Mesenchymal stem cell (in vitro differentiated cells and primary cell): ENCODE results near the gene MORN4.

ENCODE experiments used
- DNase-seq: peaks from one replicate; pipeline ENCODE4 v3.0.0-alpha.2; 2013
- H2AFZ ChIP-seq: one replicate; pipeline ENCODE4 v1.6.1; 2013; ENCODE audit warnings: low read depth, mild to moderate bottlenecking, control low read depth, inconsistent platforms, low read length, moderate library complexity
- H2AK5ac ChIP-seq: 2 replicates; pipeline ENCODE4 v1.6.1; 2013; ENCODE audit warnings: low read length, moderate library complexity, mild to moderate bottlenecking, inconsistent platforms; ENCODE audit not compliant: severe bottlenecking
- H2BK120ac ChIP-seq: one replicate; pipeline ENCODE4 v1.6.1; 2013; ENCODE audit warnings: low read depth, mild to moderate bottlenecking, inconsistent platforms, low read length, moderate library complexity
- H2BK12ac ChIP-seq, 2 experiments: one replicate each; pipeline ENCODE4 v1.6.1; 2013; ENCODE audit warnings: inconsistent platforms in 2 of 2, low read length in 2 of 2, mild to moderate bottlenecking in 2 of 2, moderate library complexity in 2 of 2, control low read depth in 1 of 2
- H2BK15ac ChIP-seq: one replicate; pipeline ENCODE4 v1.6.1; 2013; ENCODE audit warnings: mild to moderate bottlenecking, low read depth, inconsistent platforms; ENCODE audit not compliant: poor library complexity, severe bottlenecking
- H2BK5ac ChIP-seq: 2 replicates; pipeline ENCODE4 v1.6.1; 2013; ENCODE audit warnings: low read depth, mild to moderate bottlenecking, low read length, control low read depth, inconsistent platforms; ENCODE audit not compliant: poor library complexity, severe bottlenecking
- H3K14ac ChIP-seq, 2 experiments: one replicate each; pipeline ENCODE4 v1.6.1; 2013; ENCODE audit warnings: inconsistent platforms in 2 of 2, low read length in 2 of 2, control low read depth in 1 of 2, mild to moderate bottlenecking in 1 of 2, moderate library complexity in 1 of 2
- H3K18ac ChIP-seq, 2 experiments: one replicate each; pipeline ENCODE4 v1.6.1; 2013; ENCODE audit warnings: inconsistent platforms in 2 of 2, low read length in 2 of 2, control low read depth in 1 of 2, low read depth in 1 of 2, mild to moderate bottlenecking in 1 of 2
- H3K23ac ChIP-seq, 2 experiments: one replicate each; pipeline ENCODE4 v1.6.1; 2013; ENCODE audit warnings: inconsistent platforms in 2 of 2, low read length in 2 of 2, mild to moderate bottlenecking in 2 of 2, moderate library complexity in 2 of 2, control low read depth in 1 of 2
- H3K27ac ChIP-seq: 2 replicates; pipeline ENCODE4 v1.5.1; 2013; ENCODE audit warnings: mild to moderate bottlenecking, moderate library complexity, low read length, control low read depth, inconsistent platforms; ENCODE audit not compliant: poor library complexity, severe bottlenecking
- H3K27me3 ChIP-seq, 2 experiments: 2 replicates each; pipeline versions ENCODE4 v1.6.1 to v1.7.0; 2013; ENCODE audit warnings: low read length in 2 of 2, mild to moderate bottlenecking in 2 of 2, moderate library complexity in 2 of 2, control low read depth in 1 of 2, inconsistent platforms in 1 of 2; ENCODE audit not compliant: control insufficient read depth in 1 of 2, insufficient read depth in 1 of 2
- H3K36me3 ChIP-seq, 2 experiments: 2 replicates each; pipeline versions ENCODE4 v1.6.1 to v1.7.0; 2013; ENCODE audit warnings: low read length in 2 of 2, control low read depth in 1 of 2, inconsistent platforms in 1 of 2, low read depth in 1 of 2, mild to moderate bottlenecking in 1 of 2; ENCODE audit not compliant: insufficient read depth in 2 of 2, control insufficient read depth in 1 of 2
- H3K4ac ChIP-seq, 2 experiments: one replicate each; pipeline ENCODE4 v1.6.1; 2013; ENCODE audit warnings: inconsistent platforms in 2 of 2, low read length in 2 of 2, mild to moderate bottlenecking in 2 of 2, moderate library complexity in 2 of 2, control low read depth in 1 of 2, low read depth in 1 of 2
- H3K4me1 ChIP-seq: 2 replicates; pipeline ENCODE4 v1.6.1; 2013; ENCODE audit warnings: low read depth, low read length, control low read depth; ENCODE audit not compliant: control insufficient read depth, insufficient read depth
- H3K4me2 ChIP-seq: 2 replicates; pipeline ENCODE4 v1.6.1; 2013; ENCODE audit warnings: low read length, mild to moderate bottlenecking, inconsistent platforms; ENCODE audit not compliant: poor library complexity, severe bottlenecking
- H3K4me3 ChIP-seq, 2 experiments: 2 replicates each; pipeline versions ENCODE4 v1.5.1 to v1.7.0; 2013; ENCODE audit warnings: low read length in 2 of 2, mild to moderate bottlenecking in 2 of 2, control low read depth in 1 of 2, low read depth in 1 of 2; ENCODE audit not compliant: insufficient read depth in 1 of 2
- H3K79me1 ChIP-seq: replicated peaks from 2 replicates; pipeline ENCODE4 v1.6.1; 2013; ENCODE audit warnings: mild to moderate bottlenecking, control low read depth, low read length, inconsistent platforms; ENCODE audit not compliant: poor library complexity, severe bottlenecking
- H3K9ac ChIP-seq: 2 replicates; pipeline ENCODE4 v1.7.0; 2013; ENCODE audit warnings: mild to moderate bottlenecking, low read length, moderate library complexity
- H3K9me3 ChIP-seq: 2 replicates; pipeline ENCODE4 v1.7.0; 2013; ENCODE audit warnings: mild to moderate bottlenecking, low read length; ENCODE audit not compliant: control insufficient read depth
- H4K8ac ChIP-seq: one replicate; pipeline ENCODE4 v1.6.1; 2013; ENCODE audit warnings: inconsistent platforms, mild to moderate bottlenecking, low read length, moderate library complexity
- H4K91ac ChIP-seq: one replicate; pipeline ENCODE4 v1.6.1; 2013; ENCODE audit warnings: mild to moderate bottlenecking, low read length, inconsistent platforms
- WGBS: methylation state at CpG from one replicate; pipeline ENCODE4 v1.1.7; 2013; ENCODE audit warnings: mixed read lengths; 5-methylcytosine and 5-hydroxymethylcytosine counted together

The MORN4 gene

DNA sequence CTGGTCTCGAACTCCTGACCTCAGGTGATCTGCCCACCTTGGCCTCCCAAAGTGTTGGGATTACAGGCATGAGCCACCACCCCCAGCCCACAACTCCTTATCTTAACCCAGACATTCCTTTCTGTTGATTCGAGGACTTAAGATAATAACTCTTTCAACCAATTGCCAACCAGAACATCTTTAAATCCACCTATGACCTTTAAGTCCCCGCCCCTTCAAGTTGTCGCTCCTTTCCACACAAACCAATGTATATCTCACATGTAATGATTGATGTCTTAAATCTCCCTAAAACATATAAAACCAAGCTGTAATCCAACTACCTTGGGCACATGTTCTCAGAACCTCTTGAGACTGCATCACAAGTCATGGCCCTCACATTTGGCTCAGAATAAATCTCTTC, 68.5 kb downstream of the MORN4 start:
- Histone ChIP-seq H2BK120ac (no peak overlapping the region), H3K4me1 (peaks cover 8% of the 10 kb centered on the region), H2BK15ac (no peak overlapping the region), H4K91ac (no peak overlapping the region), H3K9me3 (no peaks in the 10 kb centered on the region), H3K4me2 (no peak overlapping the region), H3K9ac (no peak overlapping the region), H3K18ac (no peak overlapping the region), H3K4me3 (no peak overlapping the region), H3K36me3 (peaks cover 18 to 20% of the 10 kb centered on the region in 2 experiments), H3K23ac (no peak overlapping the region), H2AK5ac (no peak overlapping the region), H4K8ac (no peak overlapping the region), H3K14ac (no peak overlapping the region), H2BK5ac (no peak overlapping the region), H3K27me3 (no peaks in the 10 kb centered on the region), H3K27ac (no peak overlapping the region), H3K79me1 (peaks cover 15% of the 10 kb centered on the region), H2AFZ (no peak overlapping the region), H3K4ac (no peak overlapping the region), H2BK12ac (no peak overlapping the region)
- no peak for DNase-seq
- WGBS = 94% methylated on average over 4 of the region's 4 CpGs
